GM19025 (cell line): ENCODE measurements around the gene ZBTB9.
A peak's percentile ranks its signal among the peaks of the same experiment; 100 is the strongest.

Experiments used
- ATAC-seq: cut with Tn5 transposase; IDR thresholded peaks from one replicate; pipeline ENCODE4 v1.9.1; 2021; ENCODE audit warnings: mild to moderate bottlenecking, low read depth, moderate library complexity; ENCODE audit not compliant: unreplicated experiment

The ZBTB9 gene

GRCh38 chr6:33454009-33454946, at the start of gene ZBTB9:
Gene ZBTB9, plus strand, starts transcription at chr6:33454576. Its CDS starts 525 bp downstream, at chr6:33455101.
- ATAC-seq = peak; percentile 100

GRCh38 chr6:33404884-33405283, 49.5 kb upstream of the ZBTB9 start:
- ATAC-seq = no peak

- ATAC-seq = no peak
These were observed 48.9 kb upstream of the ZBTB9 start for GRCh38 chr6:33405386-33405940.

GRCh38 chr6:33406126-33406525, 48.2 kb upstream of the ZBTB9 start:
- no peak for ATAC-seq

GRCh38 chr6:33407132-33407718, 47.2 kb upstream of the ZBTB9 start:
- ATAC-seq = no peak

GRCh38 chr6:33410050-33410710, 44.2 kb upstream of the ZBTB9 start:
- peak; percentile 85 for ATAC-seq

GRCh38 chr6:33410711-33411631, 43.4 kb upstream of the ZBTB9 start, which contains the start of gene PHF1:
Gene PHF1, plus strand, starts transcription at chr6:33411014. Its CDS starts 1,250 bp downstream, at chr6:33412264.
- ATAC-seq = peak; percentile 24

- ATAC-seq = no peak
These were observed 42.8 kb upstream of the ZBTB9 start for GRCh38 chr6:33411632-33412005.

- ATAC-seq = no peak
These were observed 42.0 kb upstream of the ZBTB9 start for GRCh38 chr6:33412140-33413009.

GRCh38 chr6:33413241-33414120, 40.9 kb upstream of the ZBTB9 start:
- no peak for ATAC-seq

- ATAC-seq = no peak
These were observed 39.6 kb upstream of the ZBTB9 start for GRCh38 chr6:33414592-33415271.

- ATAC-seq = no peak
These were observed 38.5 kb upstream of the ZBTB9 start for GRCh38 chr6:33415831-33416230.

GRCh38 chr6:33416386-33417127, 37.8 kb upstream of the ZBTB9 start:
- no peak for ATAC-seq

GRCh38 chr6:33417128-33417902, 37.1 kb upstream of the ZBTB9 start:
- no peak for ATAC-seq

GRCh38 chr6:33417903-33418689, 36.3 kb upstream of the ZBTB9 start, which contains the start of gene CUTA:
Gene CUTA, minus strand, starts transcription at chr6:33418107. Its CDS starts 107 bp downstream, at chr6:33418000.
- ATAC-seq = peak; percentile 89
